Measurements from ENCODE around the gene RGL1.

Gene RGL1

DNA sequence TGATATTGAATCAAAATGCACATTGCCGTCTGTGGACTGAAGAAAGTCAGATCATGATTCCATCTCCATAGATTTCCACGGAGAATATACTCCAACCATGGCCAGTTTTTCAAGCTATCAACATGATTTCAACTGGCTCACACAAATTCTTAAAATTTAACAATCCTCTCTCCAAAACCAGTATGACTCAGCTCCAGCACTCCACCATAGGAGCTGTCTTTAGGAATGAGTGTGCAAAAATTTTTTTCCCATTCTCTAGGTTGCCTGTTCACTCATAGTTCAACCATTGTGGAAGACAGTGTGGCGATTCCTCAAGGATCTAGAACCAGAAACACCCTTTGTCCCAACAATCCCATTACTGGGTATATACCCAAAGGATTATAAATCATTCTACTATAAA is 40.8 kb downstream of the RGL1 start:
- H3K4me3 ChIP-seq (ENCODE audit: low read length) = peak overlapping the region; percentile 38; the same call in 1 of the 2 replicates
- TF ChIP-seq ZNF274 (IDR thresholded peaks at IDR 0.05; ENCODE audit: low read depth, low read length) = no peak

DNA sequence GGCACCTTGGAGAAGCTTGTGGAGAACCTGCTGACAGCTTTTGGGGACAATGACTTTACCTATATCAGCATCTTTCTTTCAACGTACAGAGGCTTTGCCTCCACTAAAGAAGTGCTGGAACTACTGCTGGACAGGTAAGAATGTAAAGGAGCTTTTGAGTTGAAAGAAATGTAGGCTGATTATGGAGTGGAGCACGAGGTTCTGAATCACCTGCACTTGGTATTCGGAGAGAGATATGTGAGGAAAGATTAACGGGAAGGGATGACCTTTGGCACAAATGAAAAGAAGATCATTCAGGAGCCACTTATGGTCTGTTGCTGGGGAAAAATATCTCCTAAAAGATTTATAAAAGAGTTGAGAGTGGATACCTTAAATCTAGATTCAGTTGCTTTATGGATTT is 42.7 kb downstream of the RGL1 start:
- no peak overlapping the region for H3K4me3 ChIP-seq (ENCODE audit: low read length)
- TF ChIP-seq ZNF274 (IDR thresholded peaks at IDR 0.05; ENCODE audit: low read depth, low read length) = no peak

DNA sequence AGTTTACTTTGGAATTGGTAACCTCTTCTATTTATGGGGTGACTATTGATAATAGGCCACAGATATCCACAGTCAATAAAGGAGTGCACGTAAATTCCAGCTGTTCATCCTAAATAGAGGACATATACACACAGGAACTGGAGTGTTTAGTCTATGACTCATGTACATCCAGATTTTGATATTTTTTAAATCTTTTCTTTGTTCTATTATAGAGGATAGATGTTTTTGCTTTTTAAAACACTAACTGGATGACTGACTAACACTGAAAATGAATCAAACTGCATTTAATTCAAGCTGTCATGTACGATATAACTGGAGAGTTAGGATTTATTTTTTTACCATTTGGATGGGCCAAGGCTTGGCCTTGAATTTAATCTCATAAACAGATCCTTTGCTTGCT is 45.9 kb downstream of the RGL1 start:
- no peak overlapping the region for H3K4me3 ChIP-seq (ENCODE audit: low read length)
- no peak for TF ChIP-seq ZNF274 (IDR thresholded peaks at IDR 0.05; ENCODE audit: low read depth, low read length)

GRCh38 chr1:183859119-183859518 is 54.2 kb downstream of the RGL1 start:
- TF ChIP-seq ZNF274 (IDR thresholded peaks at IDR 0.05; ENCODE audit: low read depth, low read length) = no peak

DNA sequence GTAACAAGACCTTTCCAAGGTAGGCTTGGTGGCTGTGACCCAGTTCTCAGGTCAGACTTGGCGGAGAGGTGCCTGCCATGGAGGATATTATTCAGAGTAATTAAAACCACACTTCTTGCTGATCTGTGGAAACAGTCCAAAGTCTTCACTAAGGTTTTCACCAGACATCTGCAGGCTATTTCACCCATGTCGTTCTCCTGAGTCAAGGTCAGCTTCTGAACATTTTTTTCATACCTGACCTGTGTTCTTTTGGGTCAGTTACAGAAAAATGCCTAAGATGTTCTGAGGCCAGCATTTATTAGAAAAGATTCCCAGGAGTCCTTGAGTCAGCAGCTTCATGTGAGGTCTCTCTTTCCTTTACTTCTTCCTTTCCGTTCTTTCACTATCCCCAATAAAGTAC is 54.9 kb downstream of the RGL1 start:
- no peak overlapping the region for H3K4me3 ChIP-seq (ENCODE audit: low read length)
- TF ChIP-seq ZNF274 (IDR thresholded peaks at IDR 0.05; ENCODE audit: low read depth, low read length) = no peak

More at GRCh38 chr1:183859119-183859518, 54.2 kb downstream of the RGL1 start:
- no peak overlapping the region for H3K4me3 ChIP-seq (ENCODE audit: low read length)

GRCh38 chr1:183862967-183863366 is 58.0 kb downstream of the RGL1 start:
- H3K4me3 ChIP-seq (ENCODE audit: low read length) = no peak overlapping the region
- TF ChIP-seq ZNF274 (IDR thresholded peaks at IDR 0.05; ENCODE audit: low read depth, low read length) = no peak

- no peak overlapping the region for H3K4me3 ChIP-seq (ENCODE audit: low read length)
- TF ChIP-seq ZNF274 (IDR thresholded peaks at IDR 0.05; ENCODE audit: low read depth, low read length) = no peak
These were observed 58.9 kb downstream of the RGL1 start for GRCh38 chr1:183863852-183864251.

- no peak overlapping the region for H3K4me3 ChIP-seq (ENCODE audit: low read length)
- no peak for TF ChIP-seq ZNF274 (IDR thresholded peaks at IDR 0.05; ENCODE audit: low read depth, low read length)
These were observed 59.7 kb downstream of the RGL1 start for GRCh38 chr1:183864611-183865010.

- H3K4me3 ChIP-seq (ENCODE audit: low read length) = no peak overlapping the region
- TF ChIP-seq ZNF274 (IDR thresholded peaks at IDR 0.05; ENCODE audit: low read depth, low read length) = no peak
These were observed 64.3 kb downstream of the RGL1 start for GRCh38 chr1:183869230-183869629.

- H3K4me3 ChIP-seq (ENCODE audit: low read length) = no peak overlapping the region
- no peak for TF ChIP-seq ZNF274 (IDR thresholded peaks at IDR 0.05; ENCODE audit: low read depth, low read length)
These were observed 64.7 kb downstream of the RGL1 start for GRCh38 chr1:183869664-183870063.

DNA sequence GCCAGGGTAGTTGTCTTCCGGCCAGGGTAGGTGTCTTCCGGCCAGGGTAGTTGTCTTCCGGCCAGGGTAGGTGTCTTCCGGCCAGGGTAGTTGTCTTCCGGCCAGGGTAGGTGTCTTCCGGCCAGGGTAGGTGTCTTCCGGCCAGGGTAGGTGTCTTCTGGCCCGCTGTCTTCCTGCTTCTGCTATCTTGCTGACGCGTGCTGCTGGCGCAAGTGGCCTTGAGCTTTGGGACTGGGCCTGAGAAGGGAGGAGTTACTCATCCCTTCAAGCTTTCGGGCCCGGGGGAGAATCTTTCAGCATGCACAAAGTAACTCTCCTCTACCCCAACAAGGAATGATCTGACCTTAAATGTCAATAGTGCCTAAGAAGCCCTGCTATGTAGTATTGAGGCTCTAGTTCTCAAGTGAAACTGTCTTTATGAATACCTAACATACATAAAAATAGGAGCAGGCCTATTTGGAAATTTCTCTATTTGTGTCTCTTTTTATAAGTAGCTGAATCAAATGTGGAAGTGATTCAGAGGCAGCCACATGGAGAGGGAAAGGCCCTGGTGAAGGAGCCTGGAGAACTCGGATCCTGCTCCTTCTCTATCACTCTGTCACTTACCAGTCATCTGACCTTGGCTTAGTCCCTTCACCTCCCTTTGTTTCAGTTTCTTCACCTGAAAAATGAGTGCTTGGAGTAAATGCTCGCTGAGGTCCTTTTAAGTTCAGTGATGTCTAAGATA is 65.6 kb downstream of the RGL1 start:
- H3K4me3 ChIP-seq (ENCODE audit: low read length) = no peak overlapping the region
- no peak for TF ChIP-seq ZNF274 (IDR thresholded peaks at IDR 0.05; ENCODE audit: low read depth, low read length)

GRCh38 chr1:183871142-183871541 is 66.2 kb downstream of the RGL1 start:
- H3K4me3 ChIP-seq (ENCODE audit: low read length) = no peak overlapping the region
- no peak for TF ChIP-seq ZNF274 (IDR thresholded peaks at IDR 0.05; ENCODE audit: low read depth, low read length)

DNA sequence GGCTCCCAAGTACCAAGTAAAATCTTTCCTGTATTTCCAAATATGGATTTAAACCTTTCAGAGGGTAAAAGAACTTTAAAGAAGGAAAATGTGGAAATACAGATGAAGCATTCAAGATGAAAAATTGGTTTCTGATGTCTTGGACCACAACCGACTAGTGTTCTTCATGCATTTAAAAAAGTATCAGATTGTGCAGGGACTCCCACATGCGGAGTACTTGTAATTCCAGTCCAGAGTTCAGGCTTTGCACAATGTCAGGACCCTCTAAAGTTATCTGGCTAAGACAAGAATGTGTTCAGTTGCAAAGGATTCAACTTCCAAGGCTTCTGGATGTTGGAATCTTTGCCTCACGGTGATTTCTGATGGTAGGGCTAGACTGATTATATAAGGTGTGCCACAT is 66.7 kb downstream of the RGL1 start:
- no peak for TF ChIP-seq ZNF274 (IDR thresholded peaks at IDR 0.05; ENCODE audit: low read depth, low read length)
- no peak overlapping the region for H3K4me3 ChIP-seq (ENCODE audit: low read length)

DNA sequence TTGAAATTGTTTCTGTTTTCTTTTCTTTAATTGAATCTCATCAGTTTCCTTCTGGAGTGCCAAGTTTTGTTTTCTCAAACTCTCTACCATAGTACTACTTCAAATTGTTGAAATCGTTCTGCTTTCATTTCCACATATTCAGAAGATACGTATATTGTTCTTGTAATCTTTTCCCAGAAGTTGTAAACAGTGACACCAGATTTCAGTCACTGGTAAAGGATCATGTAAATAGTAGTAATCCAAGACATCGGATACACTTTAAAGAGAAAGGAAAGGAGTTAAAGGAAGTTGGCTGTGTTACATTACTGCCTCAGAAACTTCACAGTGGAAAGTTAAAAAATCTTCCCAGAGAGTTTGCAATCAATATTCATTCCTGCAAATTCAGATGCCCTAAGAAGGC is 67.5 kb downstream of the RGL1 start:
- TF ChIP-seq ZNF274 (IDR thresholded peaks at IDR 0.05; ENCODE audit: low read depth, low read length) = no peak
- H3K4me3 ChIP-seq (ENCODE audit: low read length) = no peak overlapping the region

- H3K4me3 ChIP-seq (ENCODE audit: low read length) = no peak overlapping the region
- TF ChIP-seq ZNF274 (IDR thresholded peaks at IDR 0.05; ENCODE audit: low read depth, low read length) = no peak
These were observed 68.7 kb downstream of the RGL1 start for GRCh38 chr1:183873642-183874041.

- no peak overlapping the region for H3K4me3 ChIP-seq (ENCODE audit: low read length)
These were observed 71.4 kb downstream of the RGL1 start for GRCh38 chr1:183876309-183876708.

More at GRCh38 chr1:183876309-183876708, 71.4 kb downstream of the RGL1 start:
- no peak for TF ChIP-seq ZNF274 (IDR thresholded peaks at IDR 0.05; ENCODE audit: low read depth, low read length)
